H54 (cell line): Measurements from ENCODE around the gene NBPF4.
"Not testable (repeated sequence)": the region's sequence is repeated elsewhere in the genome, so short reads cannot be mapped to it uniquely, and the experiment has no call there.

Source experiments
- DNase-seq: peaks from one replicate; pipeline ENCODE4 v3.0.0; 2011; ENCODE audit warnings: low spot score, mixed read lengths; ENCODE audit not compliant: insufficient read length
- FAIRE-seq: peaks from 3 replicates; lab custom pipeline; 2011; peaks lifted over from hg19 to GRCh38; lab: Jason Lieb, UNC

Gene NBPF4

DNA sequence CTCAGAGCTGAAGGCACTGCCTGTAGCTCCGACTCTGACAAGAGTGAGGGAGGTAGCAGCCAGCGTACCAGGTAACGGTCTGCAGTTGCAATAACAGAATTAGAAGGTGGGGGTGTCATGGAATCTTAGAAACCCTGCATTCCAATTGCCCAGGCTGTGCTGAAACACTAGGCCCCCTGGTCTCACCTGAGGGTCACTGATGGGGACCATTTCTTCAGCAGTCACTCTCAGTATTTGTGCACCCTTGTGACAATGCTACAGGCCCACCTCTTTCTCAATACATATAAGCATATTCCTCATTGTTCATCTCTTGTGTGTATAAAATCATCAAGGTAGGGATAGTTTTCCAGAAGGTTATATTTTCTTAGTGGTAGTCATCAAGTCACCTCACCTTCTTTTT is at the start of gene NBPF4:
Gene NBPF4 (minus strand): TSS at position 101 of the 400 bp plus-strand sequence. CDS start 315 bp downstream, outside the sequence.
- FAIRE-seq, DNase-seq: not testable (repeated sequence)

DNA sequence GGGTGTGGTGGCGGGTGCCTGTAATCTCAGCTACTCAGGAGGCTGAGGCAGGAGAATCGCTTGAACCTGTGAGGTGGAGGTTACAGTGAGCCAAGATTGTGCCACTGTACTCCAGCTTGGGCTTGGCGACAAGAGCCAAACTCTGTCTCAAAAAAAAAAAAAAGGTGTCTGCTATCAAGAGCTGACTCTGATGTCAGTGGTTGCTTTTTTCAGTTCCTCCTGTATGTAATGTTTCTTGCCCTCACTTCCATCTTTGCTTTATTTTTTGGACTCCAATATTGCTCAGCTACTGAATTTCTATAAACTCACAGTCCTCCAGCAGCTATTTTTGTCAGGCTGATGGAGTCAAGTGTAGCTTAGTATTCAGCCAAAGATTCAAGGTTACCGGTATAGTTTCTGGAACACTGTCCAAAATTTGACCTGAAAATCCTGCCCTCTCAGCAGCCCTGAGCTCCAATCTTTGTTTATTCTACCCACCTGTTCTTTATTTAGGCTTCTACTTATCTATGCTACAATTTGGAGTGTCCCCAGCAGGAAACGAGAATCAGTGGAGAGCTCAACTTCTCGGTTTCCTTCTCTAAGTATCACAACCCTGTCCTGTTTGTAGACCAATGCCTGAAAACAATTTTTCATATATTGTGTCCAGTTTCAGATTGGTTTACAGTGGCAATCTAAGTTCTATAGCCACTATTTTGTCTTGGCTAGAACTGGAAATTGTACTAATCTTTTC is 38.8 kb upstream of the NBPF4 start:
- FAIRE-seq: peak; percentile 88
- not testable (repeated sequence) for DNase-seq

- not testable (repeated sequence) for DNase-seq, FAIRE-seq
Measured at GRCh38 chr1:108272485-108273327, 28.8 kb upstream of the NBPF4 start.

- FAIRE-seq, DNase-seq: not testable (repeated sequence)
Measured at GRCh38 chr1:108267097-108267496, 23.2 kb upstream of the NBPF4 start.

DNA sequence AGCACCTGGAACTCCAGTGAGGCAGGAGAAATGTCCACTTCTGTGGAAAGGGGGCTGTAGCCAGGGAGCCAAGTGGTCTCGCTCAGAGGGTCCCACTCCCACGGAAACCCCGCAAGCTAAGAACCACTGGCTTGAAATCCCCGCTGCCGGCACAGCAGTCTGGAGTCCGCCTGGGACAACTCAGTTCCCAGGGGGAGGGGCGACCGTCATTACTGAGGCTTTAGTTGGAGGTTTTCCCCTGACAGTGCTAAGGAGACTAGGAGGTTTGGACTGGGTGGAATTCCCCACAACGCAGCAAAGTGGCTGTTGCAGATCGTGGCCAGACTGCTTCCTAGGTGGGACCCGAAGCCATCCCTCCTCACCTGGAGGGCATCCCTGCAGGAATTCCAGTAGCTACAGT is 18.1 kb upstream of the NBPF4 start:
- FAIRE-seq, DNase-seq: not testable (repeated sequence)

- not testable (repeated sequence) for DNase-seq, FAIRE-seq
Measured at GRCh38 chr1:108261519-108261918, 17.6 kb upstream of the NBPF4 start.

- FAIRE-seq, DNase-seq: not testable (repeated sequence)
Measured at GRCh38 chr1:108260578-108261259, 16.8 kb upstream of the NBPF4 start.

GRCh38 chr1:108255426-108255825 is 11.6 kb upstream of the NBPF4 start:
- not testable (repeated sequence) for DNase-seq
- FAIRE-seq: peak; percentile 23

- not testable (repeated sequence) for FAIRE-seq, DNase-seq
Measured at GRCh38 chr1:108239426-108239825, 4.5 kb downstream of the NBPF4 start.

DNA sequence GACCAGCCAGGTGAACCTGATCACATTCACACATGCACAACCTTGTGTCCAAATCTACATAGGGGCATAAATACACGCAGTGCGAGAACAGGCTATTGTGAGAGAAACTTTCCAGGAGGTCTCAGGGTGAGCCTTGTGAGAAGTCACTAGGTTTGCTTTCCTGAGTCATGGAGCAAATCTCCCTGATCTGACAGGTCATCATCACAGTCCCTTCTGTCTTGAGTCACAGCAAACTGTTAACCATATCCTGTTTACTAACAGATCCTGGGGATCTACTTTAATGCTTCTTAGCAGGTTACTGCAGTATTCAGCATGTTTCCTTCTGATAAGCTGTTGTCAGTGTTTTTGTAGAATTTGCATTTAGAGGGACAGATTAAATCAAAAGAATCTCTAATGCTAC is 8.6 kb downstream of the NBPF4 start:
- not testable (repeated sequence) for FAIRE-seq, DNase-seq

GRCh38 chr1:108232183-108232582 is 11.7 kb downstream of the NBPF4 start:
- FAIRE-seq: not testable (repeated sequence)

GRCh38 chr1:108229976-108230375 is 13.9 kb downstream of the NBPF4 start:
- FAIRE-seq: not testable (repeated sequence)

More at GRCh38 chr1:108232183-108232582, 11.7 kb downstream of the NBPF4 start:
- DNase-seq: not testable (repeated sequence)

GRCh38 chr1:108227772-108228171 is 16.1 kb downstream of the NBPF4 start:
- not testable (repeated sequence) for DNase-seq, FAIRE-seq

More at GRCh38 chr1:108229976-108230375, 13.9 kb downstream of the NBPF4 start:
- DNase-seq: not testable (repeated sequence)

DNA sequence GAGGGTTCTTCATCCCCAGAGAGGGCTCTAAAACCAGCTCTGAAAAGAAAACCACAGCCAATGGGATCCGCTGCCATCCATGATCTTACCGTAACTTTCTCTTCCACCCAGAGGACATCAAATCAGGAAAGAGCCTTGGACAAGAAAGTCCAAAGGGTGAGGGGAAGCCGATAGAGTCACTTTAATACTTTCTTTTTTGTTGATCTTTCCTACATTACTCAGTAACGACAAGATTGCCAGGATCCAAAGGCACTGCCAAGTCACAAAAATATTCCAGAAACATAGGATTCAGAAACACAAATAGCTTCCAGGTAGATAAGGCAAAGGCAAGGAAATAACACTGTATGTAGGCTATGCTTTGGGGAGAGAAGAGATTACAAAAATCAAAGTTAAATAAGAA is 17.0 kb downstream of the NBPF4 start:
- FAIRE-seq: not testable (repeated sequence)

GRCh38 chr1:108223226-108223625 is 20.6 kb downstream of the NBPF4 start:
- FAIRE-seq, DNase-seq: not testable (repeated sequence)

More for the DNA sequence above, 17.0 kb downstream of the NBPF4 start:
- DNase-seq: not testable (repeated sequence)

- not testable (repeated sequence) for FAIRE-seq, DNase-seq
Measured at GRCh38 chr1:108217515-108218174, 26.2 kb downstream of the NBPF4 start.

- not testable (repeated sequence) for DNase-seq
- peak; percentile 85 for FAIRE-seq
Measured at GRCh38 chr1:108217007-108217406, 26.9 kb downstream of the NBPF4 start.

DNA sequence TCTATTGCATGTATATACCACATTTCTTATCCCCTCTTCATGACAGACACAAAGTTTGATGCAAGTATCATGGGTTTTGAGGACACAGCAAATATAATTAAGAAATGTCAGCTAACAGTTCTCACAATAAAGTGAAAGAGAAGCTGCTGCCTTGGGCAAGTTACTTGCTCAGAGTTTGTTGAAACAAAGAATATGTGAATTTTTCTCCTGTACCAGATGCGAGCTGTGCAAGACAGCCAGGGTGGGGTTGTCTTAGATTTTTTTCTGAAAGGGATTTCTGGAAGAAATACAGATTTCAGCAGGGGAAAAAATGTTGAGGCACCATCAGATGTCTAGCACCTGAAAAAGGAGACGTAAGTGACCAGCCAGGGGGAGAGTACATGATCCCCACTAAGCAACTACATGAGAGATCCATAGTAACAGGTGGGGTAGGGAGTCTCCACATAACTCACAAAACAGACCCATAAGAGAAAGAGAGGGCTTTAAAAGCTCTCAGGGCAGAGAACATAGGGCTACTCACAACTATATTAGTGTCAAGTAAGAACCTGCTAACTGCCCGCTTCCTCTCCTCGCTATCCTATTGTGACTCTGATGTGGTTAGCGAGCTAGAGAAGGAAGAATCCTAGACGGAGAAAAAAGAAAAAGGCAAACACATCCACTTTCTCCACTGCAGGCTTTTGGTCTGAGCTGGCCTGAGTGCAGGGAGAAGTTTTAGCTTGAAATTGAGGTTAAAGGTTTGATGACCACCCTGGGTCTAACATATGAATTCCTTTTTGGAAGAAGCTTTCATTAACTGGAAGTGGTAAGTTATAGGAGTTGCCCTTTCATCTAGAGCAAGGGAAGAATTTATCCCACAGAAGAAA is 27.6 kb downstream of the NBPF4 start:
- not testable (repeated sequence) for DNase-seq, FAIRE-seq
